Measurements from ENCODE around the gene ARL8B. TPM values are rescaled to one million over a fixed set of nuclear protein-coding genes. Genes with fewer than 3 reads are reported as not detected.

Gene ARL8B
- polyA plus RNA-seq, 1 donor from 2014 or later: 103 TPM

DNA sequence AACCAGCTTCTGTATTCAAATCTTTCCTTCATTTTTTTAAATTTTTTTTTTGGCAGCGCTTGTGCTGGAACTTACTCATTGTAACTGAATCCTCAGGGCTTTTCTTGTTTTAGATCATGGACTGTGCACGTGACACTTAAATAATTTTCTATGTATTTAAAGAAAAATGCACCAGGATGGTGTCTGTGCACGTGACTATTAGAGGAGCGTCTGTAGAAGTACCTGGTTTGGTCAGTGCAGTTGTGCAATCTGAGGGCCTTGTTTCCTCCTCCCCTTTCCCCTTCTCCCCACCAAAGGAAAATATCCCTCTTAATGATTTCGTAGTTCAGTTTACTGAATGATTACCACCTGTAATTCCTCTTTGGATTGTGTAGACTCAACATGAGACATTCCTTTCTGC lies 96.7 kb downstream of the ARL8B start:
- H3K9me3 ChIP-seq (ENCODE audit: low read length): no peaks in the 10 kb centered on the region

DNA sequence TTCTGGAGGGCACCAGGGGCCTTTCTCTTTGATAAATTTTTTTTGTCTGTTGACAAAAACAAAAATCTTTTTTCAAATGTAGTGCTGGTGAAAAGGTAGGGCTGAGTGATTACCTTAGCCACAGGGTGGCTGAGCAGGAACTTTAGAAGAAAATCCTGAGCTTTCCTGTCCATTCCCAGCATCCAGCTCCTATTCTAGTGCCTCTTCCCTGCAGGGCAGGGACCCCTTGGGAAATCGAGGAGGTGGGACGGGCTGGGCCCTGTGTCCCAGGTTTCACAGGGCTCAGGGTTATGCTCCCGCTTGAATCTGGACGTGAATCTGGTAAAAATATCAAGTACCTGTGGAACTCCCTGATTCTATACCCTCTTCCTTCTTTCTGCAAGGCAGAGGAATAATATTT lies 97.1 kb downstream of the ARL8B start:
- H3K9me3 ChIP-seq (ENCODE audit: low read length): no peaks in the 10 kb centered on the region
- peaks cover 4% of the 10 kb centered on the region for H3K36me3 ChIP-seq (ENCODE audit: insufficient read depth, low read length)
- no peaks in the 10 kb centered on the region for H3K27me3 ChIP-seq (ENCODE audit: insufficient read depth, low read depth, low read length)
- no peaks in the 10 kb centered on the region for H3F3A ChIP-seq (ENCODE audit: insufficient read depth, low read length, poor library complexity, severe bottlenecking)
- H3K4me2 ChIP-seq (ENCODE audit: low read length): no peak overlapping the region
- no peak overlapping the region for H3K4me3 ChIP-seq (ENCODE audit: low read length)
- no peak overlapping the region for H2AFZ ChIP-seq (ENCODE audit: low read depth, low read length)
- H4K20me1 ChIP-seq (ENCODE audit: insufficient read depth): no peaks in the 10 kb centered on the region
- H3K9ac ChIP-seq (ENCODE audit: low read length): no peak overlapping the region
- no peak overlapping the region for H3K27ac ChIP-seq (ENCODE audit: low read length)
- TF ChIP-seq EZH2 (IDR thresholded peaks at IDR 0.05; ENCODE audit: borderline replicate concordance, insufficient read depth, low read length, poor library complexity, severe bottlenecking) (no peak), SMC3 (conservative IDR thresholded peaks at IDR 0.05; ENCODE audit: poor library complexity) (no peak), RAD21 (conservative IDR thresholded peaks at IDR 0.05) (no peak)
- no peaks in the 10 kb centered on the region for H3K79me2 ChIP-seq (replicated peaks; ENCODE audit: insufficient read depth, low read length)
- no peaks in the 10 kb centered on the region for H3K9me2 ChIP-seq (ENCODE audit: insufficient read depth, low read length)

More for the DNA sequence above, 96.7 kb downstream of the ARL8B start:
- Histone ChIP-seq H2AFZ (ENCODE audit: low read depth, low read length) (no peak overlapping the region), H3K9ac (ENCODE audit: low read length) (no peak overlapping the region), H3K79me2 (replicated peaks; ENCODE audit: insufficient read depth, low read length) (no peaks in the 10 kb centered on the region), H3F3A (ENCODE audit: insufficient read depth, low read length, poor library complexity, severe bottlenecking) (no peaks in the 10 kb centered on the region), H3K27me3 (ENCODE audit: insufficient read depth, low read depth, low read length) (no peaks in the 10 kb centered on the region), H3K27ac (ENCODE audit: low read length) (no peak overlapping the region), H3K9me2 (ENCODE audit: insufficient read depth, low read length) (no peaks in the 10 kb centered on the region), H4K20me1 (ENCODE audit: insufficient read depth) (no peaks in the 10 kb centered on the region), H3K4me3 (ENCODE audit: low read length) (no peak overlapping the region), H3K36me3 (ENCODE audit: insufficient read depth, low read length) (peaks cover 4% of the 10 kb centered on the region), H3K4me2 (ENCODE audit: low read length) (no peak overlapping the region)
- TF ChIP-seq POLR2AphosphoS5 (IDR thresholded peaks at IDR 0.05): no peak
- no peak for TF ChIP-seq MXI1 (conservative IDR thresholded peaks at IDR 0.05; ENCODE audit: poor library complexity, severe bottlenecking)
- no peak for TF ChIP-seq RAD21 (conservative IDR thresholded peaks at IDR 0.05)
- no peak for TF ChIP-seq TAF1 (IDR thresholded peaks at IDR 0.05; ENCODE audit: low read depth)
- TF ChIP-seq EZH2 (IDR thresholded peaks at IDR 0.05; ENCODE audit: borderline replicate concordance, insufficient read depth, low read length, poor library complexity, severe bottlenecking): no peak
- TF ChIP-seq SMC3 (conservative IDR thresholded peaks at IDR 0.05; ENCODE audit: poor library complexity): no peak
- no peak for TF ChIP-seq EP300 (conservative IDR thresholded peaks at IDR 0.05; ENCODE audit: poor library complexity, severe bottlenecking)
- TF ChIP-seq, protein P1, sequence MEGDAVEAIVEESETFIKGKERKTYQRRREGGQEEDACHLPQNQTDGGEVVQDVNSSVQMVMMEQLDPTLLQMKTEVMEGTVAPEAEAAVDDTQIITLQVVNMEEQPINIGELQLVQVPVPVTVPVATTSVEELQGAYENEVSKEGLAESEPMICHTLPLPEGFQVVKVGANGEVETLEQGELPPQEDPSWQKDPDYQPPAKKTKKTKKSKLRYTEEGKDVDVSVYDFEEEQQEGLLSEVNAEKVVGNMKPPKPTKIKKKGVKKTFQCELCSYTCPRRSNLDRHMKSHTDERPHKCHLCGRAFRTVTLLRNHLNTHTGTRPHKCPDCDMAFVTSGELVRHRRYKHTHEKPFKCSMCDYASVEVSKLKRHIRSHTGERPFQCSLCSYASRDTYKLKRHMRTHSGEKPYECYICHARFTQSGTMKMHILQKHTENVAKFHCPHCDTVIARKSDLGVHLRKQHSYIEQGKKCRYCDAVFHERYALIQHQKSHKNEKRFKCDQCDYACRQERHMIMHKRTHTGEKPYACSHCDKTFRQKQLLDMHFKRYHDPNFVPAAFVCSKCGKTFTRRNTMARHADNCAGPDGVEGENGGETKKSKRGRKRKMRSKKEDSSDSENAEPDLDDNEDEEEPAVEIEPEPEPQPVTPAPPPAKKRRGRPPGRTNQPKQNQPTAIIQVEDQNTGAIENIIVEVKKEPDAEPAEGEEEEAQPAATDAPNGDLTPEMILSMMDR (IDR thresholded peaks at IDR 0.05; ENCODE audit: poor library complexity, severe bottlenecking): no peak

DNA sequence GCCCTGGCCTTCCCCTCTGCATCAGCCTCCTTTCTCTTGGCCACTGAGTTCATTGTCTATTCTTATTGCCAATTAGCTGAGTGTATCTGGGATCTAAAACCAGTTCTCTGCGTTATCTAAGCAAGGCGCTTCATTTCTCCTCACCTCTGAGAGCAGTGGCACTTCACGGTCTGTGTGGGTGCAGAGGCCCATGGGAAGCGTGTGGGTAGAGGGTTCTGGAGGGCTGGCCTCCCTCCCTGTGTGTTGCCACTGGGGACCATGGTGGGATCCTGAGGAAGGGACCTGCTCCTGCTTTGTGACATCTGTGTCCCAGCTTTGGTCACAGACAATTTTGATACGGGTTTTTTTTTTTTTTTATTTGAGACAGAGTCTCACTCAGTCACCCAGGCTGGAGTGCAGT lies 98.1 kb downstream of the ARL8B start:
- H3K9ac ChIP-seq (ENCODE audit: low read length): no peak overlapping the region
- no peaks in the 10 kb centered on the region for H4K20me1 ChIP-seq (ENCODE audit: insufficient read depth)
- H3K36me3 ChIP-seq (ENCODE audit: insufficient read depth, low read length): peaks cover 4% of the 10 kb centered on the region
- no peaks in the 10 kb centered on the region for H3K27me3 ChIP-seq (ENCODE audit: insufficient read depth, low read depth, low read length)
- H3K9me2 ChIP-seq (ENCODE audit: insufficient read depth, low read length): no peaks in the 10 kb centered on the region
- no peaks in the 10 kb centered on the region for H3F3A ChIP-seq (ENCODE audit: insufficient read depth, low read length, poor library complexity, severe bottlenecking)
- TF ChIP-seq SMC3 (conservative IDR thresholded peaks at IDR 0.05; ENCODE audit: poor library complexity) (no peak), RAD21 (conservative IDR thresholded peaks at IDR 0.05) (no peak)
- no peaks in the 10 kb centered on the region for H3K79me2 ChIP-seq (replicated peaks; ENCODE audit: insufficient read depth, low read length)
- no peak overlapping the region for H3K4me3 ChIP-seq (ENCODE audit: low read length)
- H2AFZ ChIP-seq (ENCODE audit: low read depth, low read length): no peak overlapping the region
- H3K9me3 ChIP-seq (ENCODE audit: low read length): no peaks in the 10 kb centered on the region
- no peak overlapping the region for H3K27ac ChIP-seq (ENCODE audit: low read length)
- H3K4me2 ChIP-seq (ENCODE audit: low read length): no peak overlapping the region

Measured in neural cell (in vitro differentiated cells).